CD4-positive, CD25-positive, alpha-beta regulatory T cell (primary cell): ENCODE data around the gene ATP2A3. TPM values are rescaled to one million over a fixed set of nuclear protein-coding genes. Genes with fewer than 3 reads are reported as not detected.

Source experiments
- ATAC-seq, 2 donors: fragments of 150-1000 bp; cut with Tn5 transposase; one replicate each; pipeline ENCODE4 v1.10.0; 2021; ENCODE audit warnings: low read depth in 2 of 2, moderate number of reproducible peaks in 2 of 2, moderate library complexity in 1 of 2
- DNase-seq, 3 donors: peaks; one replicate each; pipeline versions ENCODE4 v3.0.0 to v3.0.0-alpha.2; 2012 to 2022; ENCODE audit warnings: mixed read lengths in 1 of 3
- H3K27ac ChIP-seq: one replicate; pipeline ENCODE4 v1.7.0; 2013; ENCODE audit warnings: mild to moderate bottlenecking, low read length; ENCODE audit not compliant: insufficient read depth, poor library complexity, severe bottlenecking
- H3K27me3 ChIP-seq: one replicate; pipeline ENCODE4 v1.7.0; 2013; ENCODE audit warnings: low read length; ENCODE audit not compliant: control insufficient read depth, insufficient read depth
- H3K36me3 ChIP-seq: one replicate; pipeline ENCODE4 v1.7.0; 2013; ENCODE audit warnings: mild to moderate bottlenecking, low read length, moderate library complexity; ENCODE audit not compliant: control insufficient read depth, insufficient read depth
- H3K4me1 ChIP-seq: 2 replicates; pipeline ENCODE4 v1.7.0; 2013; ENCODE audit warnings: mild to moderate bottlenecking, low read length; ENCODE audit not compliant: insufficient read depth, control insufficient read depth, poor library complexity, severe bottlenecking
- H3K4me3 ChIP-seq: one replicate; pipeline ENCODE4 v1.7.0; 2013; ENCODE audit warnings: low read depth, mild to moderate bottlenecking, low read length, moderate library complexity
- H3K9me3 ChIP-seq, 2 experiments: 1 replicate in 1 of 2; 2 replicates in 1 of 2; pipeline ENCODE4 v1.7.0; 2013; ENCODE audit warnings: low read length in 2 of 2, mild to moderate bottlenecking in 1 of 2, moderate library complexity in 1 of 2; ENCODE audit not compliant: control insufficient read depth in 2 of 2
- H3K27ac Mint-ChIP-seq, 3 donors: one replicate each; pipeline ENCODE4 v1.8.0; 2020 to 2022; ENCODE audit warnings: mild to moderate bottlenecking in 3 of 3, mixed read lengths in 3 of 3, moderate library complexity in 2 of 3
- H3K27me3 Mint-ChIP-seq: one replicate; pipeline ENCODE4 v1.8.0; 2022; ENCODE audit warnings: mild to moderate bottlenecking, mixed read lengths
- H3K36me3 Mint-ChIP-seq: one replicate; pipeline ENCODE4 v1.8.0; 2020; ENCODE audit warnings: mixed read lengths
- H3K4me1 Mint-ChIP-seq, 4 donors: one replicate each; pipeline ENCODE4 v1.8.0; 2020 to 2022; ENCODE audit warnings: mixed read lengths in 4 of 4, mild to moderate bottlenecking in 1 of 4
- H3K4me3 Mint-ChIP-seq, 4 donors: one replicate each; pipeline ENCODE4 v1.8.0; 2020 to 2022; ENCODE audit warnings: mild to moderate bottlenecking in 4 of 4, mixed read lengths in 4 of 4, moderate library complexity in 3 of 4
- H3K9me3 Mint-ChIP-seq, 7 donors: one replicate each; pipeline ENCODE4 v1.8.0; 2020 to 2022; ENCODE audit warnings: mixed read lengths in 7 of 7, mild to moderate bottlenecking in 3 of 7, moderate library complexity in 2 of 7
- polyA plus RNA-seq, 4 donors: library from polyadenylated mRNA; unstranded; fragments of 300-500 nt; fragmentation: Illumina TruSeq; gene quantifications; one replicate each; pipeline ENCODE4 v1.2.3, GENCODE V29; 2021
- total RNA-seq: library from RNA; stranded (reverse); gene quantifications from one replicate; pipeline ENCODE4 v1.2.3, GENCODE V29; 2022

The ATP2A3 gene
- total and polyA plus RNA-seq, 5 donors from 2014 or later = 33.5 to 306 (median 43.8) TPM

DNA sequence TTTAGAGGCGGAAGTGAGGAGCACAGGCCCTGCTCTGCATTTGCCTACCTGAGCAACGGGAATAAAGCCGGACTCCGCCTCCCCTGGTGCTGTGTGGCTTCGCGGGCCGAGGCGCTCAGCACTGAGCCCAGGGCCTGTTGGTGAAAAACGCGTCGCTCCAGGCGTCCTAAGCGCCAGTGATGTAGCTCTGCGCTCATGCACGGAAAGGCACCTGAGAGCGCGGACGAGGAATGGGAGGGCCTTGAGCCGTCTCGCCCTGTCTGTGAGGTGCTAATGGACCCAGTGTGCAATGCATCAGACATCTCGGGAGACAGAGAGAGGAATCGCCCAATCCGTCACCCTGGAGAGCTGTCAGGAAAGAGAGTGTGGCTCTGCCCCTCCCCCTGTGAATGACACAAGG is 17.2 kb upstream of the ATP2A3 start:
- H3K9me3 Mint-ChIP-seq = peaks cover 0 to 1% (median 0%) of the 10 kb centered on the region in 7 donors
- peaks cover 0 to 11% (median 2%) of the 10 kb centered on the region in 4 donors for H3K4me1 Mint-ChIP-seq
- peaks cover 4% of the 10 kb centered on the region for H3K4me1 ChIP-seq
- H3K36me3 ChIP-seq = no peaks in the 10 kb centered on the region
- no peak overlapping the region for H3K27ac ChIP-seq
- no peak overlapping the region for H3K4me3 ChIP-seq
- H3K27ac Mint-ChIP-seq = peak overlapping the region in 1 of 3 donors; percentile 26
- H3K4me3 Mint-ChIP-seq = no peak overlapping the region
- no peaks in the 10 kb centered on the region for H3K27me3 Mint-ChIP-seq
- H3K27me3 ChIP-seq = no peaks in the 10 kb centered on the region
- ATAC-seq = no peak
- no peak for DNase-seq
- H3K9me3 ChIP-seq = no peaks in the 10 kb centered on the region
- no peaks in the 10 kb centered on the region for H3K36me3 Mint-ChIP-seq

DNA sequence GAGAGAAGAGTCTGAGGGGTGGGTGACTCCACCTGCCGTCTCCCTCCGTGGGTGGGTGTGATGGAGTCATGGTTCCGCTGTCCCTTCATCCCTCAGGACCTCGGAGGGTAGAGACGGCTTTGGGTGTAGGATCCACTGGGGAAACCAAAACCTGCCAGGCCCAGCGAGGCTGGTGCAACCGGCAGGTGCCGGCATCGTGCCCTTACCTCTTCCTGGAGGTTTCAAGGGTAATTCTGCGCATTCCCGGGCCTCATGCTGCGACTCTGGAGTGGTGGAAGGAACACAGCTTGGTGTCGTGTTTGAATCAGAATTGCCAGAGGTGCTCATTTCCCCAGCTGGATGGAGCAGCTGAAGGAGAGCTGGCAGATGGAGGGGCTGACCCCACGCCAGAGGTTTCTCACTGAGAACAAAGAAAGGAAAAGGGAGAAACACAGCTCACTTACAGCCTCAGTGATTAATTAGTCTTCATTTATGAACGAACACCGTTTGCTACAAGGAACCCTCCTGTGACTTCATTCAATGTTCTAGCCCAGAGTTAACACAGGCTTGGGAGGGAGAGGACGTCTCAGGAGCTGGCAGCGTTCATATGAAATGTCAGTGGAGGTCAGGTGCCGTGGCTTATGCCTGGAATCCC is 16.3 kb upstream of the ATP2A3 start:
- DNase-seq = no peak
- H3K4me3 ChIP-seq = no peak overlapping the region
- H3K36me3 ChIP-seq = no peaks in the 10 kb centered on the region
- no peaks in the 10 kb centered on the region for H3K27me3 ChIP-seq
- peaks cover 0 to 1% (median 0%) of the 10 kb centered on the region in 7 donors for H3K9me3 Mint-ChIP-seq
- H3K27ac Mint-ChIP-seq = peak overlapping the region in 1 of 3 donors; percentile 14
- H3K4me3 Mint-ChIP-seq = no peak overlapping the region
- peaks cover 4% of the 10 kb centered on the region for H3K4me1 ChIP-seq
- no peaks in the 10 kb centered on the region for H3K36me3 Mint-ChIP-seq
- no peak for ATAC-seq
- peaks cover 0 to 11% (median 2%) of the 10 kb centered on the region in 4 donors for H3K4me1 Mint-ChIP-seq
- H3K27me3 Mint-ChIP-seq = no peaks in the 10 kb centered on the region
- H3K27ac ChIP-seq = no peak overlapping the region
- no peaks in the 10 kb centered on the region for H3K9me3 ChIP-seq

DNA sequence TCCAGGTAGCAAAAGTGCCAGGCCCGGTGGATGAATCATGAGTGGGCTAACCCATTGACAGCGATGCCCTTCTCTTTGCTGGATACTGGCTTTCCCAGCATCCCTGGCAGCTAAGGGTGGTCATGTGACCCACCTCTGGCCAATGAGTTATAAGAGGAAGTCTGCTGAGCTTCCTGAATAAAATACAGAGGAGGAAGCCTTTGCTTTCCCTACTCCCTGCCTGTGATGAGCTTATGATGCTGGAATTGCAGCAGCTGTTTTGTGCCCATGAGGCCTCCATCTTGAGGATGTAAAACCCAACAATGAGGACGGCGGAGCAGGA is 15.0 kb upstream of the ATP2A3 start:
- peak overlapping the region in 1 of 3 donors; percentile 32 for H3K27ac Mint-ChIP-seq
- no peaks in the 10 kb centered on the region for H3K36me3 ChIP-seq

DNA sequence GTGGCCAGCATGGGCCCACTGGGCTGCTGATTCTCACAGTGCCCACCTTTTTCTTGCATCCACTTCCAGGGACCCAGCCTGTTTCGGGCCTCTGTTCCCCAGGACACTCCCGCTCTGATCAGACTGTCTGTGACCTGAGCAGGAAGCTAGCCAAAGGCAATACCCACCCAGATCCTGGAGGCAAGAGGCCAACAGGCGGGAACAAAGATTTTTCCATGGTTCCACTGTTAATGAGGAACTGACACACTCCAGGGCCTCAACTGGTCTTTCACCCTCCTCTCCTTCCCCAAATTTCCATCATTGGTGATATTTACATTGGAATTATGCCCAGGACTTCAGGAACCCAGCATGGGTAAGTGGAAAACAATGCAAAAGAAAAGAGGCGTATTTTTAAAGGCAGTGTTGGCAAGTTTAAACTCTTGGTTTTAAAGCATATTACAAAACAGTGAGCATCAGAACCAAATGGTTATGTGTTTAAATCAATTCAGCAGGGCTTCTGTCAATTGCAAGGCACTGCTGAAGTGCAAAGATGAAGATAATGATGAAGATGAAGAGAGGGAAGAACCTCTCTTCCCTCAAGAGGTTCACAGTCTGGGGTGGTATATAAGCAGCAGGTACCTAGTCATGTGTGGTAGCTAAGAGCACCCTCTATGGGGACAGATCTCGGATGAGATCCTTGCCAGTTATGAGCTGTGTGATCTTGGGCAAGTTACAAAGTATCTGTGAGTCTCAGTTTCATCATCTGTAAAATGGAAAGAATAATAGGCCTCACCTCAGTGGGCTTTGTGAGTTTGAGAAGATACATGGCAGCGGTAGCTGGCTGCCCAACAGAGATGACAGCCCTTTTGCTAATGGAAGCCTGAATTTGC is 14.4 kb upstream of the ATP2A3 start:
- Mint-ChIP-seq H3K36me3 (no peaks in the 10 kb centered on the region), H3K4me3 (no peak overlapping the region)

More for the DNA sequence above, 15.0 kb upstream of the ATP2A3 start:
- Mint-ChIP-seq H3K4me1 (peaks cover 0 to 18% (median 5%) of the 10 kb centered on the region in 4 donors), H3K9me3 (peaks cover 0 to 9% (median 0%) of the 10 kb centered on the region in 7 donors), H3K36me3 (no peaks in the 10 kb centered on the region), H3K4me3 (no peak overlapping the region), H3K27me3 (peaks cover 8% of the 10 kb centered on the region)
- H3K9me3 ChIP-seq = peaks cover 0 to 7% of the 10 kb centered on the region in 2 experiments
- no peak overlapping the region for H3K27ac ChIP-seq
- H3K27me3 ChIP-seq = no peaks in the 10 kb centered on the region
- no peak overlapping the region for H3K4me3 ChIP-seq
- ATAC-seq (no peak), DNase-seq (no peak)
- peaks cover 4% of the 10 kb centered on the region for H3K4me1 ChIP-seq

DNA sequence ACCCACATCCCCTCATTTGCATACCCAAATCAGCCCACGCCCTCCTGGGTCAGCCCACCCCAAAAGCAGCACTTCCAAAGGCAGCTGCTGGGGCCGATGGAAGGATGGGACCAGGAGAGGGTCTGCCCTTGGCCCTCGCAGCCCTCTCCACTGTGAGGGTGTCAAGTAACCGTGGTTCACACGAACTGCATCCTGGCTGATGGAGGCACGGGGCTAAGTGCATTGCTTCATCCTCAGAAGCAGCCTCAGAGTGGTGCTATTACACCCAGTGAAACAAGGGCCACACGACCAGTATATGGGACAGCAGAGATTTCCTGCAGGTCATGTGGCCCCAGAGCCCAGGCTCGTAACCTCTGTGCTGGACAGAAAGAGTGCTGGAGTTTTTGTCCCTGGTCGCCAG is 13.2 kb upstream of the ATP2A3 start:
- H3K9me3 ChIP-seq = peaks cover 0 to 7% of the 10 kb centered on the region in 2 experiments
- Mint-ChIP-seq H3K27me3 (peaks cover 13% of the 10 kb centered on the region), H3K36me3 (no peaks in the 10 kb centered on the region), H3K9me3 (peaks cover 0 to 9% (median 0%) of the 10 kb centered on the region in 7 donors), H3K27ac (no peak overlapping the region), H3K4me3 (no peak overlapping the region), H3K4me1 (peaks cover 0 to 31% (median 12%) of the 10 kb centered on the region in 4 donors)
- no peak overlapping the region for H3K4me3 ChIP-seq
- no peak for ATAC-seq
- no peaks in the 10 kb centered on the region for H3K36me3 ChIP-seq
- no peaks in the 10 kb centered on the region for H3K27me3 ChIP-seq
- H3K27ac ChIP-seq = no peak overlapping the region
- no peak for DNase-seq
- H3K4me1 ChIP-seq = peaks cover 10% of the 10 kb centered on the region

More for the DNA sequence above, 14.4 kb upstream of the ATP2A3 start:
- Mint-ChIP-seq H3K27ac (no peak overlapping the region), H3K9me3 (peaks cover 0 to 9% (median 0%) of the 10 kb centered on the region in 7 donors), H3K4me1 (peaks cover 0 to 21% (median 5%) of the 10 kb centered on the region in 4 donors), H3K27me3 (peaks cover 8% of the 10 kb centered on the region)
- Histone ChIP-seq H3K27ac (no peak overlapping the region), H3K9me3 (peaks cover 0 to 7% of the 10 kb centered on the region in 2 experiments), H3K4me3 (no peak overlapping the region), H3K27me3 (no peaks in the 10 kb centered on the region), H3K36me3 (no peaks in the 10 kb centered on the region), H3K4me1 (no peaks in the 10 kb centered on the region)
- ATAC-seq = no peak
- no peak for DNase-seq

DNA sequence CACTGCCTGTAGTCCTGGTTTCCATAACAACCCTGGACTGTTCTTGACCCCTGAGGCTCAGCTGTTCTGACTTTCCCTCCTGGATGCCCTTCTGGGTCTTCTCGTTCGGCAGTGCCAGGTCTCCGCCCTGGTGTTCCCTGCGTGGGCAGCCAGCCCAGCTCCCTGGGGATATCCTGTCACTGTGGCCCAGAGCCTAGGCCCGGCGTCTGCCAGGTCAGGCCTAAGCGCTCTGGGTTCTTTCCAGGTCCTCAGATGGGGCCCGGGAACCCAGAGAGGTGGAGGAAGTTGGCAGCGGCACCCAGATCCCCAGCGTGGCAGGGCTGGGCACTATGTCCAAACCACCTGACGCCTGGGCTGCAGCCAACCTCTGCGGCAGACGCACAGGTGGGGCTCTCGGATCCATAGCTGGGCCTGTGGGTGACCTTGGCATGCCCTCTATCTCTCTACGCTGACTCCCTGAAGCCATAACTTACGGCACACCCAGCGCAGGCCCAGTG is 12.5 kb upstream of the ATP2A3 start:
- no peak overlapping the region for H3K27ac ChIP-seq
- DNase-seq (no peak), ATAC-seq (no peak)
- H3K36me3 ChIP-seq = no peaks in the 10 kb centered on the region
- no peak overlapping the region for H3K4me3 ChIP-seq
- H3K9me3 Mint-ChIP-seq = peaks cover 0 to 9% (median 0%) of the 10 kb centered on the region in 7 donors
- peaks cover 0 to 7% of the 10 kb centered on the region in 2 experiments for H3K9me3 ChIP-seq
- H3K4me1 Mint-ChIP-seq = peaks cover 0 to 37% (median 17%) of the 10 kb centered on the region in 4 donors
- no peaks in the 10 kb centered on the region for H3K36me3 Mint-ChIP-seq
- H3K4me3 Mint-ChIP-seq = no peak overlapping the region
- H3K27me3 ChIP-seq = no peaks in the 10 kb centered on the region
- peaks cover 19% of the 10 kb centered on the region for H3K27me3 Mint-ChIP-seq
- peaks cover 13% of the 10 kb centered on the region for H3K4me1 ChIP-seq
- no peak overlapping the region for H3K27ac Mint-ChIP-seq

DNA sequence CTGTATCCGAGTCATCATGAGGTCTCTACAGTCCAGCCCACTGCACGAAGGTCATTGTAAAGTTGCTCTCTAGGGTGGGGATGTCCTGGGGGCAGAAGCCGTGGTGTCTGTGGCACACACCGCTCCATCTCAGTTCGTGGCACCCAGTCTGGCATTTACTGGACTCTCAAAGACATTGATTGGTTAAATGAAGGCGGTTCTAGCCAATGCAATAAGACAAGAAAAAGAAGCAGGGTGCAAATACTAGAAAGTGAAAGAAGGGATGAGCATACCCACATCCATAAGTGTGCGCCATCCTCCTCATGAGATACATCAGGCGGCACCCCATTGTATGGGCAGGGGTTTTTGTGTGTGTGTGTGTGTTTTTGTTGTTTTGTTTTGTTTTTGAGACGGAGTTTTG is 10.7 kb upstream of the ATP2A3 start:
- H3K27me3 Mint-ChIP-seq = peaks cover 28% of the 10 kb centered on the region
- H3K9me3 Mint-ChIP-seq = peaks cover 0 to 9% (median 0%) of the 10 kb centered on the region in 7 donors
- no peaks in the 10 kb centered on the region for H3K36me3 Mint-ChIP-seq
- H3K4me3 Mint-ChIP-seq = peak overlapping the region in 1 of 4 donors; percentile 1
- Histone ChIP-seq H3K4me3 (no peak overlapping the region), H3K27ac (no peak overlapping the region), H3K9me3 (peaks cover 0 to 7% of the 10 kb centered on the region in 2 experiments), H3K4me1 (peaks cover 13% of the 10 kb centered on the region), H3K27me3 (no peaks in the 10 kb centered on the region), H3K36me3 (no peaks in the 10 kb centered on the region)
- no peak for DNase-seq
- no peak for ATAC-seq
- H3K27ac Mint-ChIP-seq = no peak overlapping the region
- peaks cover 0 to 38% (median 17%) of the 10 kb centered on the region in 4 donors for H3K4me1 Mint-ChIP-seq
